Spinal cord (tissue), 10 donors: ENCODE measurements around the gene EOMES. TPM values are rescaled to one million over a fixed set of nuclear protein-coding genes. Genes with fewer than 3 reads are reported as not detected.

Experiments
- DNase-seq, 6 donors: peaks; one replicate each; pipeline versions ENCODE4 v3.0.0 to v3.0.0-alpha.2; 2013 to 2015; ENCODE audit warnings: low spot score in 6 of 6, low read depth in 4 of 6
- H3K27ac ChIP-seq: one replicate; pipeline ENCODE4 v1.5.1; 2013; ENCODE audit warnings: low read depth, low read length, control low read depth
- H3K27me3 ChIP-seq: one replicate; pipeline ENCODE4 v1.6.1; 2013; ENCODE audit warnings: low read length; ENCODE audit not compliant: control insufficient read depth, insufficient read depth
- H3K36me3 ChIP-seq: one replicate; pipeline ENCODE4 v1.6.1; 2013; ENCODE audit warnings: low read length; ENCODE audit not compliant: control insufficient read depth, insufficient read depth
- H3K4me1 ChIP-seq: one replicate; pipeline ENCODE4 v1.6.1; 2013; ENCODE audit warnings: low read length; ENCODE audit not compliant: control insufficient read depth, insufficient read depth
- H3K4me3 ChIP-seq: one replicate; pipeline ENCODE4 v1.5.1; 2013; ENCODE audit warnings: low read depth, low read length, control low read depth
- H3K9me3 ChIP-seq: one replicate; pipeline ENCODE4 v1.6.1; 2013; ENCODE audit warnings: low read length; ENCODE audit not compliant: control insufficient read depth, insufficient read depth
- WGBS: methylation state at CpG from one replicate; pipeline ENCODE4 v1.1.5; 2013; ENCODE audit warnings: missing lambda C conversion rate; ENCODE audit not compliant: insufficient coverage; 5-methylcytosine and 5-hydroxymethylcytosine counted together
- polyA plus RNA-seq, 2 donors: library from polyadenylated mRNA; unstranded; fragments of 120-200 nt; gene quantifications; one replicate each; pipeline ENCODE4 v1.2.1, GENCODE V29; 2013; ENCODE audit not compliant: insufficient read length in 2 of 2
- total RNA-seq, 2 donors: library from RNA; depleted of rRNA in 1 of 2; stranded (reverse); fragments of 120-200 nt in 1 of 2; fragments of >200 nt in 1 of 2; gene quantifications; one replicate each; pipeline versions ENCODE4 v1.2.3 to v1.2.4, GENCODE V29; 2013 to 2014
- donor health status: healthy.

Gene EOMES
- total and polyA plus RNA-seq, 4 donors: 0.13 to 1.3 (median 0.20) TPM; not detected in 1

- no peak for DNase-seq
- Histone ChIP-seq H3K9me3 (no peaks in the 10 kb centered on the region), H3K27me3 (no peaks in the 10 kb centered on the region), H3K27ac (no peak overlapping the region), H3K4me1 (no peaks in the 10 kb centered on the region), H3K4me3 (no peak overlapping the region), H3K36me3 (no peaks in the 10 kb centered on the region)
- no CpG with 5 or more reads among the region's 1 CpG for WGBS
These were observed 35.5 kb downstream of the EOMES start for GRCh38 chr3:27686642-27687041.

- DNase-seq: no peak
- WGBS: 100% methylated on average over 1 of the region's 1 CpG
- Histone ChIP-seq H3K4me3 (no peak overlapping the region), H3K27me3 (no peaks in the 10 kb centered on the region), H3K9me3 (no peaks in the 10 kb centered on the region), H3K4me1 (peaks cover 4% of the 10 kb centered on the region), H3K27ac (no peak overlapping the region), H3K36me3 (no peaks in the 10 kb centered on the region)
These were observed 36.6 kb downstream of the EOMES start for GRCh38 chr3:27685474-27685873.

GRCh38 chr3:27684302-27684701 lies 37.8 kb downstream of the EOMES start:
- no peaks in the 10 kb centered on the region for H3K27me3 ChIP-seq
- no peak overlapping the region for H3K4me3 ChIP-seq
- H3K9me3 ChIP-seq: no peaks in the 10 kb centered on the region
- 86% methylated on average over 1 of the region's 2 CpGs for WGBS
- H3K36me3 ChIP-seq: no peaks in the 10 kb centered on the region
- H3K4me1 ChIP-seq: peaks cover 4% of the 10 kb centered on the region
- no peak overlapping the region for H3K27ac ChIP-seq
- no peak for DNase-seq

GRCh38 chr3:27681249-27681748 lies 40.8 kb downstream of the EOMES start:
- no peak overlapping the region for H3K4me3 ChIP-seq
- H3K27me3 ChIP-seq: no peaks in the 10 kb centered on the region
- no peak overlapping the region for H3K27ac ChIP-seq
- DNase-seq: peak in 3 of 6 donors; percentile 51 to 90 (median 85)
- H3K36me3 ChIP-seq: no peaks in the 10 kb centered on the region
- H3K4me1 ChIP-seq: peaks cover 4% of the 10 kb centered on the region
- no peaks in the 10 kb centered on the region for H3K9me3 ChIP-seq
- WGBS: no CpG with 5 or more reads among the region's 6 CpGs

- Histone ChIP-seq H3K4me1 (peaks cover 4% of the 10 kb centered on the region), H3K27me3 (no peaks in the 10 kb centered on the region), H3K9me3 (no peaks in the 10 kb centered on the region), H3K36me3 (no peaks in the 10 kb centered on the region), H3K4me3 (no peak overlapping the region), H3K27ac (no peak overlapping the region)
- no peak for DNase-seq
- WGBS: 60% methylated on average over 2 of the region's 5 CpGs
These were observed 41.4 kb downstream of the EOMES start for GRCh38 chr3:27680517-27681246.

- H3K27ac ChIP-seq: no peak overlapping the region
- H3K9me3 ChIP-seq: no peaks in the 10 kb centered on the region
- WGBS: no CpG with 5 or more reads among the region's 1 CpG
- peaks cover 4% of the 10 kb centered on the region for H3K4me1 ChIP-seq
- H3K36me3 ChIP-seq: no peaks in the 10 kb centered on the region
- no peaks in the 10 kb centered on the region for H3K27me3 ChIP-seq
- DNase-seq: no peak
- no peak overlapping the region for H3K4me3 ChIP-seq
These were observed 42.4 kb downstream of the EOMES start for GRCh38 chr3:27679691-27680090.

GRCh38 chr3:27678234-27678633 lies 43.9 kb downstream of the EOMES start:
- Histone ChIP-seq H3K27me3 (no peaks in the 10 kb centered on the region), H3K4me3 (no peak overlapping the region), H3K9me3 (no peaks in the 10 kb centered on the region), H3K4me1 (peaks cover 4% of the 10 kb centered on the region), H3K36me3 (no peaks in the 10 kb centered on the region), H3K27ac (no peak overlapping the region)
- DNase-seq: no peak

GRCh38 chr3:27677565-27677964 lies 44.6 kb downstream of the EOMES start:
- Histone ChIP-seq H3K4me3 (no peak overlapping the region), H3K27ac (no peak overlapping the region), H3K27me3 (no peaks in the 10 kb centered on the region), H3K4me1 (peaks cover 4% of the 10 kb centered on the region), H3K9me3 (no peaks in the 10 kb centered on the region), H3K36me3 (no peaks in the 10 kb centered on the region)
- no CpG with 5 or more reads among the region's 3 CpGs for WGBS
- DNase-seq: no peak

- Histone ChIP-seq H3K36me3 (no peaks in the 10 kb centered on the region), H3K9me3 (no peaks in the 10 kb centered on the region), H3K4me3 (no peak overlapping the region), H3K4me1 (no peaks in the 10 kb centered on the region), H3K27ac (no peak overlapping the region), H3K27me3 (no peaks in the 10 kb centered on the region)
- no CpG with 5 or more reads among the region's 3 CpGs for WGBS
- peak in 2 of 6 donors; percentile 83 to 84 for DNase-seq
These were observed 46.8 kb downstream of the EOMES start for GRCh38 chr3:27675287-27675686.

GRCh38 chr3:27673701-27674100 lies 48.4 kb downstream of the EOMES start:
- DNase-seq: no peak
- WGBS: no CpG with 5 or more reads among the region's 2 CpGs
- no peaks in the 10 kb centered on the region for H3K9me3 ChIP-seq

More at GRCh38 chr3:27673701-27674100, 48.4 kb downstream of the EOMES start:
- Histone ChIP-seq H3K4me3 (no peak overlapping the region), H3K27ac (no peak overlapping the region), H3K4me1 (no peaks in the 10 kb centered on the region), H3K27me3 (no peaks in the 10 kb centered on the region), H3K36me3 (no peaks in the 10 kb centered on the region)
